HEK293 (cell line): ENCODE results near the gene HDGF.

Source experiments
- KLF9 ChIP-seq: fragments of 450-650 bp; formaldehyde crosslinking; IDR thresholded peaks from 2 replicates; pipeline ENCODE4 v1.5.1; 2016; ENCODE audit warnings: missing biosample characterization, missing genetic modification characterization, low read depth
- REST ChIP-seq: fragments of 450-650 bp; formaldehyde crosslinking; IDR thresholded peaks from 2 replicates; pipeline ENCODE4 v1.5.1; 2016; ENCODE audit warnings: missing biosample characterization, missing genetic modification characterization
- TRIM28 ChIP-seq: IDR thresholded peaks from 2 replicates; pipeline ENCODE4 v1.6.1; 2011; ENCODE audit warnings: low read length, control low read depth, borderline replicate concordance
- ZFP3 ChIP-seq: fragments of 450-650 bp; formaldehyde crosslinking; IDR thresholded peaks from 2 replicates; pipeline ENCODE4 v1.5.1; 2016; ENCODE audit warnings: low read depth, missing biosample characterization, missing genetic modification characterization
- ZFP69B ChIP-seq: fragments of 450-650 bp; formaldehyde crosslinking; IDR thresholded peaks from 2 replicates; pipeline ENCODE4 v1.5.1; 2016; ENCODE audit warnings: missing biosample characterization, missing genetic modification characterization
- ZNF174 ChIP-seq: fragments of 450-650 bp; formaldehyde crosslinking; IDR thresholded peaks from 2 replicates; pipeline ENCODE4 v1.5.0; 2017; ENCODE audit warnings: missing biosample characterization, mild to moderate bottlenecking, missing genetic modification characterization
- ZNF335 ChIP-seq: fragments of 450-650 bp; formaldehyde crosslinking; conservative IDR thresholded peaks from 2 replicates; pipeline ENCODE4 v1.5.1; 2016; ENCODE audit warnings: missing biosample characterization, missing genetic modification characterization
- ZNF416 ChIP-seq: fragments of 450-650 bp; formaldehyde crosslinking; IDR thresholded peaks from 2 replicates; pipeline ENCODE4 v1.5.1; 2016; ENCODE audit warnings: missing biosample characterization, missing genetic modification characterization
- ZNF501 ChIP-seq: fragments of 450-650 bp; formaldehyde crosslinking; IDR thresholded peaks from 2 replicates; pipeline ENCODE4 v1.5.1; 2016; ENCODE audit warnings: missing biosample characterization, missing genetic modification characterization
- ZNF513 ChIP-seq: fragments of 450-650 bp; IDR thresholded peaks from 2 replicates; pipeline ENCODE4 v1.5.1; 2018; ENCODE audit warnings: missing biosample characterization, missing genetic modification characterization
- ZNF529 ChIP-seq: fragments of 450-650 bp; formaldehyde crosslinking; IDR thresholded peaks from 2 replicates; pipeline ENCODE4 v1.5.1; 2017; ENCODE audit warnings: missing genetic modification characterization, missing biosample characterization; ENCODE audit not compliant: insufficient replicate concordance
- ZNF558 ChIP-seq: fragments of 450-650 bp; formaldehyde crosslinking; IDR thresholded peaks from 2 replicates; pipeline ENCODE4 v1.5.1; 2016; ENCODE audit warnings: missing biosample characterization, missing genetic modification characterization
- ZNF561 ChIP-seq: fragments of 450-650 bp; IDR thresholded peaks from 2 replicates; pipeline ENCODE4 v1.5.1; 2018; ENCODE audit warnings: missing biosample characterization, missing genetic modification characterization, borderline replicate concordance
- ZNF610 ChIP-seq: fragments of 450-650 bp; formaldehyde crosslinking; IDR thresholded peaks from 2 replicates; pipeline ENCODE4 v1.5.1; 2016; ENCODE audit warnings: missing biosample characterization, missing genetic modification characterization, borderline replicate concordance
- ZNF629 ChIP-seq: fragments of 450-650 bp; formaldehyde crosslinking; IDR thresholded peaks from 2 replicates; pipeline ENCODE4 v1.5.1; 2017; ENCODE audit warnings: missing biosample characterization, missing genetic modification characterization
- ZNF639 ChIP-seq: fragments of 450-650 bp; formaldehyde crosslinking; IDR thresholded peaks from 2 replicates; pipeline ENCODE4 v1.5.1; 2016; ENCODE audit warnings: missing biosample characterization, missing genetic modification characterization
- ZNF658 ChIP-seq: fragments of 450-650 bp; formaldehyde crosslinking; IDR thresholded peaks from 2 replicates; pipeline ENCODE4; 2016; ENCODE audit warnings: missing biosample characterization, missing genetic modification characterization
- ZNF791 ChIP-seq: fragments of 450-650 bp; formaldehyde crosslinking; IDR thresholded peaks from 2 replicates; pipeline ENCODE4 v1.5.1; 2016; ENCODE audit warnings: missing biosample characterization, missing genetic modification characterization
- ZXDB ChIP-seq: fragments of 450-650 bp; formaldehyde crosslinking; IDR thresholded peaks from 2 replicates; pipeline ENCODE4 v1.5.1; 2016; ENCODE audit warnings: missing biosample characterization, missing genetic modification characterization
- TF ChIP-seq, protein P1 (sequence below): fragments of 450-650 bp; formaldehyde crosslinking; IDR thresholded peaks from 2 replicates; pipeline ENCODE4 v1.5.1; 2017; ENCODE audit warnings: missing biosample characterization, missing genetic modification characterization
- TF ChIP-seq, protein P2 (sequence below): fragments of 450-650 bp; formaldehyde crosslinking; IDR thresholded peaks from 2 replicates; pipeline ENCODE4 v1.5.1; 2016; ENCODE audit warnings: missing biosample characterization, missing genetic modification characterization
- TF ChIP-seq, protein P3 (sequence below): fragments of 450-650 bp; formaldehyde crosslinking; IDR thresholded peaks from 2 replicates; pipeline ENCODE4 v1.5.1; 2016; ENCODE audit warnings: missing biosample characterization, missing genetic modification characterization
- TF ChIP-seq, protein P4 (sequence below): fragments of 450-650 bp; formaldehyde crosslinking; IDR thresholded peaks from 2 replicates; pipeline ENCODE4 v1.5.1; 2017; ENCODE audit warnings: missing biosample characterization, missing genetic modification characterization
- TF ChIP-seq, protein P5 (sequence below): fragments of 450-650 bp; formaldehyde crosslinking; IDR thresholded peaks from 2 replicates; pipeline ENCODE4; 2016; ENCODE audit warnings: missing biosample characterization, missing genetic modification characterization

Gene HDGF

GRCh38 chr1:156767101-156767878, 15.8 kb upstream of the HDGF start, which contains the start of gene PRCC (continued):
- TF ChIP-seq, protein P1, sequence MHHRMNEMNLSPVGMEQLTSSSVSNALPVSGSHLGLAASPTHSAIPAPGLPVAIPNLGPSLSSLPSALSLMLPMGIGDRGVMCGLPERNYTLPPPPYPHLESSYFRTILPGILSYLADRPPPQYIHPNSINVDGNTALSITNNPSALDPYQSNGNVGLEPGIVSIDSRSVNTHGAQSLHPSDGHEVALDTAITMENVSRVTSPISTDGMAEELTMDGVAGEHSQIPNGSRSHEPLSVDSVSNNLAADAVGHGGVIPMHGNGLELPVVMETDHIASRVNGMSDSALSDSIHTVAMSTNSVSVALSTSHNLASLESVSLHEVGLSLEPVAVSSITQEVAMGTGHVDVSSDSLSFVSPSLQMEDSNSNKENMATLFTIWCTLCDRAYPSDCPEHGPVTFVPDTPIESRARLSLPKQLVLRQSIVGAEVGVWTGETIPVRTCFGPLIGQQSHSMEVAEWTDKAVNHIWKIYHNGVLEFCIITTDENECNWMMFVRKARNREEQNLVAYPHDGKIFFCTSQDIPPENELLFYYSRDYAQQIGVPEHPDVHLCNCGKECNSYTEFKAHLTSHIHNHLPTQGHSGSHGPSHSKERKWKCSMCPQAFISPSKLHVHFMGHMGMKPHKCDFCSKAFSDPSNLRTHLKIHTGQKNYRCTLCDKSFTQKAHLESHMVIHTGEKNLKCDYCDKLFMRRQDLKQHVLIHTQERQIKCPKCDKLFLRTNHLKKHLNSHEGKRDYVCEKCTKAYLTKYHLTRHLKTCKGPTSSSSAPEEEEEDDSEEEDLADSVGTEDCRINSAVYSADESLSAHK (tag by site-specific recombination): peak; percentile 52
- TF ChIP-seq ZNF529 (tag by site-specific recombination): no peak
- TF ChIP-seq TRIM28: no peak
- peak; percentile 80; the same call in 1 of the 2 replicates for TF ChIP-seq ZFP69B (tag by site-specific recombination)
- peak; percentile 47 for TF ChIP-seq ZNF629 (tag by site-specific recombination)
- peak; percentile 35; the same call in 1 of the 2 replicates for TF ChIP-seq ZNF558 (tag by site-specific recombination)
- TF ChIP-seq ZNF561 (tag by site-specific recombination): peak; percentile 97
- TF ChIP-seq, protein P2, sequence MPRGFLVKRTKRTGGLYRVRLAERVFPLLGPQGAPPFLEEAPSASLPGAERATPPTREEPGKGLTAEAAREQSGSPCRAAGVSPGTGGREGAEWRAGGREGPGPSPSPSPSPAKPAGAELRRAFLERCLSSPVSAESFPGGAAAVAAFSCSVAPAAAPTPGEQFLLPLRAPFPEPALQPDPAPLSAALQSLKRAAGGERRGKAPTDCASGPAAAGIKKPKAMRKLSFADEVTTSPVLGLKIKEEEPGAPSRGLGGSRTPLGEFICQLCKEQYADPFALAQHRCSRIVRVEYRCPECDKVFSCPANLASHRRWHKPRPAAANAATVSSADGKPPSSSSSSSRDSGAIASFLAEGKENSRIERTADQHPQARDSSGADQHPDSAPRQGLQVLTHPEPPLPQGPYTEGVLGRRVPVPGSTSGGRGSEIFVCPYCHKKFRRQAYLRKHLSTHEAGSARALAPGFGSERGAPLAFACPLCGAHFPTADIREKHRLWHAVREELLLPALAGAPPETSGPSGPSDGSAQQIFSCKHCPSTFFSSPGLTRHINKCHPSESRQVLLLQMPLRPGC (tag by site-specific recombination): 0 out of 2 replicates have a peak, but pooled peaks have one; percentile 37
- TF ChIP-seq ZNF335: peak; percentile 98
- peak; percentile 81 for TF ChIP-seq KLF9 (tag by site-specific recombination)
- TF ChIP-seq, protein P3, sequence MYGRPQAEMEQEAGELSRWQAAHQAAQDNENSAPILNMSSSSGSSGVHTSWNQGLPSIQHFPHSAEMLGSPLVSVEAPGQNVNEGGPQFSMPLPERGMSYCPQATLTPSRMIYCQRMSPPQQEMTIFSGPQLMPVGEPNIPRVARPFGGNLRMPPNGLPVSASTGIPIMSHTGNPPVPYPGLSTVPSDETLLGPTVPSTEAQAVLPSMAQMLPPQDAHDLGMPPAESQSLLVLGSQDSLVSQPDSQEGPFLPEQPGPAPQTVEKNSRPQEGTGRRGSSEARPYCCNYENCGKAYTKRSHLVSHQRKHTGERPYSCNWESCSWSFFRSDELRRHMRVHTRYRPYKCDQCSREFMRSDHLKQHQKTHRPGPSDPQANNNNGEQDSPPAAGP (tag by site-specific recombination): peak; percentile 71; the same call in 1 of the 2 replicates
- TF ChIP-seq ZNF513 (tag by site-specific recombination): peak; percentile 44; the same call in 1 of the 2 replicates
- no peak for TF ChIP-seq ZNF658 (tag by site-specific recombination)
- peak; percentile 31; the same call in 1 of the 2 replicates for TF ChIP-seq ZFP3 (tag by site-specific recombination)
- no peak for TF ChIP-seq ZNF416 (tag by site-specific recombination)
- TF ChIP-seq REST (tag by site-specific recombination): peak; percentile 42; the same call in 1 of the 2 replicates
- TF ChIP-seq ZNF639: peak; percentile 90; the same call in 1 of the 2 replicates
- peak; percentile 90 for TF ChIP-seq ZNF501
- 0 out of 2 replicates have a peak, but pooled peaks have one; percentile 36 for TF ChIP-seq ZNF610 (tag by site-specific recombination)
- no peak for TF ChIP-seq ZNF174 (tag by site-specific recombination)
- TF ChIP-seq, protein P4, sequence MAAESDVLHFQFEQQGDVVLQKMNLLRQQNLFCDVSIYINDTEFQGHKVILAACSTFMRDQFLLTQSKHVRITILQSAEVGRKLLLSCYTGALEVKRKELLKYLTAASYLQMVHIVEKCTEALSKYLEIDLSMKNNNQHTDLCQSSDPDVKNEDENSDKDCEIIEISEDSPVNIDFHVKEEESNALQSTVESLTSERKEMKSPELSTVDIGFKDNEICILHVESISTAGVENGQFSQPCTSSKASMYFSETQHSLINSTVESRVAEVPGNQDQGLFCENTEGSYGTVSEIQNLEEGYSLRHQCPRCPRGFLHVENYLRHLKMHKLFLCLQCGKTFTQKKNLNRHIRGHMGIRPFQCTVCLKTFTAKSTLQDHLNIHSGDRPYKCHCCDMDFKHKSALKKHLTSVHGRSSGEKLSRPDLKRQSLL (tag by site-specific recombination): peak; percentile 42; the same call in 1 of the 2 replicates
- no peak for TF ChIP-seq ZNF791 (tag by site-specific recombination)
- TF ChIP-seq, protein P5, sequence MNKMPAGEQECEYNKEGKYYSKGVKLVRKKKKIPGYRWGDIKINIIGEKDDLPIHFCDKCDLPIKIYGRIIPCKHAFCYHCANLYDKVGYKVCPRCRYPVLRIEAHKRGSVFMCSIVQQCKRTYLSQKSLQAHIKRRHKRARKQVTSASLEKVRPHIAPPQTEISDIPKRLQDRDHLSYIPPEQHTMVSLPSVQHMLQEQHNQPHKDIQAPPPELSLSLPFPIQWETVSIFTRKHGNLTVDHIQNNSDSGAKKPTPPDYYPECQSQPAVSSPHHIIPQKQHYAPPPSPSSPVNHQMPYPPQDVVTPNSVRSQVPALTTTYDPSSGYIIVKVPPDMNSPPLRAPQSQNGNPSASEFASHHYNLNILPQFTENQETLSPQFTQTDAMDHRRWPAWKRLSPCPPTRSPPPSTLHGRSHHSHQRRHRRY: peak; percentile 73; the same call in 1 of the 2 replicates
- TF ChIP-seq ZXDB (tag by site-specific recombination): peak; percentile 94
